ENCODE results near the gene TLE3.

- TF ChIP-seq CTCF (IDR thresholded peaks at IDR 0.05), result peak in 1 of 4 experiments; percentile 7
- peak in 1 of 2 donors; percentile 20 for TF ChIP-seq POLR2A (IDR thresholded peaks at IDR 0.05)
- TF ChIP-seq EP300 (IDR thresholded peaks at IDR 0.05), result no peak
- peak in 3 of 4 donors; percentile 33 to 70 (median 60) for TF ChIP-seq POLR2AphosphoS5 (IDR thresholded peaks at IDR 0.05)
These were observed 1.3 kb downstream of the TLE3 start for GRCh38 chr15:70096215-70097062.
